H1 (cell line): ENCODE results near the gene DCDC2C. TPM values are rescaled to one million over a fixed set of nuclear protein-coding genes. Genes with fewer than 3 reads are reported as not detected.

Source experiments
- CTCF ChIA-PET: fragments of 300-600 bp; sonication (Branson Sonifier 250); formaldehyde crosslinking; loops from one replicate; lab custom pipeline; 2021; ENCODE audit not compliant: partially characterized antibody; lab: Charles Lee
- POLR2A ChIA-PET: fragments of 300-600 bp; sonication (Branson Sonifier 250); formaldehyde crosslinking; loops from one replicate; lab custom pipeline; 2021; ENCODE audit warnings: inconsistent platforms; ENCODE audit not compliant: partially characterized antibody; lab: Charles Lee
- DNase-seq, 2 experiments: peaks; one replicate each; pipeline versions ENCODE4 v3.0.0 to v3.0.0-alpha.2; 2010 to 2022; ENCODE audit warnings: low spot score in 2 of 2, low read depth in 1 of 2, mixed read lengths in 1 of 2
- FAIRE-seq: peaks from 2 replicates; lab custom pipeline; 2011; peaks lifted over from hg19 to GRCh38; lab: Jason Lieb, UNC
- H2AFZ ChIP-seq: 2 replicates; pipeline ENCODE4 v1.8.1; 2012; ENCODE audit warnings: low read length, inconsistent platforms
- H2AK5ac ChIP-seq: 2 replicates; pipeline ENCODE4 v1.6.1; 2013; ENCODE audit warnings: low read depth, low read length
- H2BK120ac ChIP-seq: replicated peaks from 2 replicates; pipeline ENCODE3; 2013; ENCODE audit warnings: low read depth, low read length, inconsistent platforms
- H2BK12ac ChIP-seq: 2 replicates; pipeline ENCODE4 v1.6.1; 2013; ENCODE audit warnings: low read depth, low read length
- H2BK15ac ChIP-seq: 2 replicates; pipeline ENCODE4 v1.6.1; 2013; ENCODE audit warnings: low read length
- H2BK20ac ChIP-seq: 2 replicates; pipeline ENCODE4 v1.6.1; 2013; ENCODE audit warnings: low read length
- H2BK5ac ChIP-seq: 2 replicates; pipeline ENCODE4 v1.6.1; 2013; ENCODE audit warnings: low read depth, low read length
- H3K14ac ChIP-seq: 2 replicates; pipeline ENCODE4 v1.6.1; 2013; ENCODE audit warnings: inconsistent platforms; ENCODE audit not compliant: insufficient read length
- H3K18ac ChIP-seq: 2 replicates; pipeline ENCODE4 v1.6.1; 2013; ENCODE audit warnings: low read length; ENCODE audit errors: extremely low read depth
- H3K23ac ChIP-seq: 2 replicates; pipeline ENCODE4 v1.6.1; 2013; ENCODE audit warnings: inconsistent platforms; ENCODE audit not compliant: insufficient read length
- H3K23me2 ChIP-seq: 2 replicates; pipeline ENCODE4 v1.6.1; 2013; ENCODE audit warnings: low read depth, low read length
- H3K27ac ChIP-seq: 2 replicates; pipeline ENCODE4 v1.6.1; 2011; ENCODE audit warnings: low read depth, low read length, inconsistent platforms
- H3K27me3 ChIP-seq, 4 experiments: replicated peaks in 1 of 4; 1 replicate in 1 of 4; 2 replicates in 3 of 4; pipeline versions ENCODE4 v1.6.1 to v1.8.1; 2011 to 2013; ENCODE audit warnings: low read length in 3 of 4, mild to moderate bottlenecking in 3 of 4, inconsistent platforms in 2 of 4, mixed read lengths in 2 of 4, moderate library complexity in 1 of 4; ENCODE audit not compliant: control insufficient read depth in 3 of 4, insufficient read depth in 3 of 4; ENCODE audit errors: extremely low read depth in 1 of 4
- H3K36me3 ChIP-seq, 4 experiments: 2 replicates each; pipeline versions ENCODE4 v1.6.1 to v1.8.1; 2011 to 2013; ENCODE audit warnings: mild to moderate bottlenecking in 4 of 4, low read length in 3 of 4, moderate library complexity in 2 of 4, control low read depth in 1 of 4, inconsistent platforms in 1 of 4; ENCODE audit not compliant: insufficient read depth in 4 of 4, control insufficient read depth in 2 of 4
- H3K4ac ChIP-seq: replicated peaks from 2 replicates; pipeline ENCODE3; 2013; ENCODE audit warnings: low read length, low read depth, mixed read lengths, inconsistent platforms; ENCODE audit not compliant: insufficient read length
- H3K4me1 ChIP-seq, 4 experiments: replicated peaks in 1 of 4; 1 replicate in 1 of 4; 2 replicates in 3 of 4; pipeline versions ENCODE4 v1.6.1 to v1.8.1; 2011 to 2013; ENCODE audit warnings: low read length in 3 of 4, inconsistent platforms in 2 of 4, mixed read lengths in 1 of 4; ENCODE audit not compliant: insufficient read depth in 4 of 4, control insufficient read depth in 3 of 4
- H3K4me2 ChIP-seq, 2 experiments: 2 replicates each; pipeline versions ENCODE4 v1.6.1 to v1.8.1; 2011 to 2013; ENCODE audit warnings: low read depth in 2 of 2, low read length in 2 of 2, control low read depth in 1 of 2, inconsistent platforms in 1 of 2, mild to moderate bottlenecking in 1 of 2; ENCODE audit not compliant: insufficient read depth in 1 of 2
- H3K4me3 ChIP-seq, 4 experiments: fragments of 200-600, 300-600 bp in 1 of 4; sonication (generic), shearing (Covaris generic), sonication (Bioruptor Twin) in 1 of 4; 2 replicates each; pipeline versions ENCODE4 v1.5.1 to v1.8.1; 2011 to 2016; ENCODE audit warnings: low read length in 4 of 4, low read depth in 3 of 4, control low read depth in 2 of 4, inconsistent platforms in 2 of 4, mild to moderate bottlenecking in 2 of 4, mixed read lengths in 1 of 4, moderate library complexity in 1 of 4; ENCODE audit not compliant: insufficient read depth in 2 of 4; ENCODE audit errors: extremely low read depth in 1 of 4
- H3K56ac ChIP-seq: replicated peaks from 2 replicates; pipeline ENCODE3; 2013; ENCODE audit warnings: low read depth, mild to moderate bottlenecking, mixed read lengths, low read length, inconsistent platforms; ENCODE audit not compliant: insufficient read length
- H3K79me1 ChIP-seq: 2 replicates; pipeline ENCODE4 v1.6.1; 2013; ENCODE audit warnings: low read depth, low read length, control low read depth
- H3K79me2 ChIP-seq, 2 experiments: 2 replicates each; pipeline versions ENCODE4 v1.6.1 to v1.8.1; 2012 to 2013; ENCODE audit warnings: low read length in 2 of 2, mild to moderate bottlenecking in 2 of 2, inconsistent platforms in 1 of 2; ENCODE audit not compliant: insufficient read depth in 2 of 2, control insufficient read depth in 1 of 2
- H3K9ac ChIP-seq, 4 experiments: replicated peaks in 1 of 4; 1 replicate in 1 of 4; 2 replicates in 3 of 4; pipeline versions ENCODE4 v1.6.1 to v1.8.1; 2011 to 2013; ENCODE audit warnings: low read depth in 3 of 4, low read length in 3 of 4, control low read depth in 2 of 4, mild to moderate bottlenecking in 2 of 4, moderate library complexity in 2 of 4, inconsistent platforms in 1 of 4; ENCODE audit errors: extremely low read depth in 1 of 4
- H3K9me3 ChIP-seq, 2 experiments: 2 replicates each; pipeline versions ENCODE4 v1.6.1 to v1.8.1; 2012 to 2013; ENCODE audit warnings: mild to moderate bottlenecking in 2 of 2, moderate library complexity in 2 of 2, control low read depth in 1 of 2, inconsistent platforms in 1 of 2, low read depth in 1 of 2, low read length in 1 of 2, mixed read lengths in 1 of 2; ENCODE audit not compliant: insufficient read depth in 2 of 2
- H4K20me1 ChIP-seq, 2 experiments: replicated peaks in 1 of 2; 2 replicates each; pipeline versions ENCODE3 to v1.8.1; 2011 to 2013; ENCODE audit warnings: inconsistent platforms in 2 of 2, low read length in 2 of 2, mild to moderate bottlenecking in 1 of 2; ENCODE audit not compliant: insufficient read depth in 2 of 2, control insufficient read depth in 1 of 2
- H4K5ac ChIP-seq: 2 replicates; pipeline ENCODE4 v1.6.1; 2013; ENCODE audit warnings: low read length, low read depth, mixed read lengths, inconsistent platforms; ENCODE audit not compliant: insufficient read length
- H4K8ac ChIP-seq: 2 replicates; pipeline ENCODE4 v1.8.0; 2013; ENCODE audit warnings: mild to moderate bottlenecking, moderate library complexity, low read length, inconsistent platforms; ENCODE audit not compliant: insufficient read depth; ENCODE audit errors: extremely low read depth
- H4K91ac ChIP-seq: replicated peaks from 2 replicates; pipeline ENCODE3; 2013; ENCODE audit warnings: low read length, mixed read lengths, inconsistent platforms; ENCODE audit not compliant: insufficient read length
- CEBPB ChIP-seq: IDR thresholded peaks from 2 replicates; pipeline ENCODE4 v1.6.1; 2012; ENCODE audit warnings: low read depth, low read length
- CHD1 ChIP-seq: IDR thresholded peaks from 2 replicates; pipeline ENCODE4 v1.6.1; 2012; ENCODE audit warnings: low read depth, low read length, improper control_type of control experiment
- KDM4A ChIP-seq: IDR thresholded peaks from one replicate; pipeline ENCODE4 v1.7.1; 2012; ENCODE audit warnings: low read depth, mild to moderate bottlenecking, moderate library complexity, low read length, inconsistent platforms; ENCODE audit not compliant: severe bottlenecking
- KDM5A ChIP-seq: fragments of 200-600 bp; IDR thresholded peaks from 2 replicates; pipeline ENCODE4 v1.7.1; 2012; ENCODE audit warnings: mild to moderate bottlenecking, low read length, inconsistent platforms, mixed read lengths
- POLR2AphosphoS5 ChIP-seq: IDR thresholded peaks from 2 replicates; pipeline ENCODE4 v1.6.1; 2011; ENCODE audit warnings: low read depth, low read length
- RBBP5 ChIP-seq: IDR thresholded peaks from 2 replicates; pipeline ENCODE4 v1.7.1; 2012; ENCODE audit warnings: low read depth, mild to moderate bottlenecking, inconsistent platforms, low read length, moderate library complexity, borderline replicate concordance
- RXRA ChIP-seq: IDR thresholded peaks from 2 replicates; pipeline ENCODE4 v1.6.1; 2011; ENCODE audit warnings: low read depth, mild to moderate bottlenecking, low read length, moderate library complexity; ENCODE audit not compliant: insufficient read depth
- SAP30 ChIP-seq: fragments of 300-600 bp; sonication (generic); IDR thresholded peaks from 2 replicates; pipeline ENCODE4 v1.7.1; 2012; ENCODE audit warnings: low read length, moderate library complexity, mild to moderate bottlenecking, inconsistent platforms; ENCODE audit not compliant: insufficient read depth, insufficient replicate concordance
- SIX5 ChIP-seq: IDR thresholded peaks from 2 replicates; pipeline ENCODE4 v1.6.1; 2011; ENCODE audit warnings: mild to moderate bottlenecking, low read depth, low read length
- TCF12 ChIP-seq: IDR thresholded peaks from 2 replicates; pipeline ENCODE4 v1.6.1; 2011; ENCODE audit warnings: low read depth, mild to moderate bottlenecking, low read length
- ZNF274 ChIP-seq: IDR thresholded peaks from 2 replicates; pipeline ENCODE4 v1.7.0; 2012; ENCODE audit warnings: low read length, borderline replicate concordance; ENCODE audit errors: extremely low read depth
- WGBS, 2 experiments: shearing (Covaris generic) in 1 of 2; methylation state at CpG; one replicate each; pipeline versions ENCODE4 v1.1.6 to v1.1.7; 2013 to 2015; ENCODE audit warnings: low lambda C conversion rate in 2 of 2, mixed read lengths in 2 of 2, inconsistent platforms in 1 of 2, low coverage in 1 of 2, missing lambda C conversion rate in 1 of 2; ENCODE audit not compliant: insufficient replicate concordance in 2 of 2, insufficient coverage in 1 of 2, insufficient read length in 1 of 2; ENCODE audit errors: extremely low coverage in 1 of 2, missing lambda C conversion rate in 1 of 2; 5-methylcytosine and 5-hydroxymethylcytosine counted together
- polyA plus RNA-seq, 7 experiments: library from polyadenylated mRNA; depleted of rRNA in 3 of 7; stranded (reverse) in 5 of 7; unstranded in 2 of 7; fragments of >200 nt in 5 of 7; fragments of 200-250 nt in 2 of 7; gene quantifications; 1 replicate in 5 of 7; 2 replicates in 1 of 7; 4 replicates in 1 of 7; pipeline versions ENCODE4 v1.2.1 to v1.2.3, GENCODE V29; 2011 to 2013; ENCODE audit warnings: missing spikeins in 2 of 7, mixed read lengths in 2 of 7
- total RNA-seq: library from RNA; stranded (reverse); fragmentation: NEBNext Ultra II Directional; extraction: Animal tissue kit (Norgen Biotek cat#: 25700); gene quantifications from 2 replicates; pipeline ENCODE4 v1.2.1, GENCODE V29; 2021
- TF ChIP-seq, protein P1 (sequence below): IDR thresholded peaks from 2 replicates; pipeline ENCODE4 v1.6.1; 2012; ENCODE audit warnings: inconsistent platforms

Gene DCDC2C
- total and polyA plus RNA-seq, 2 of the 8 experiments (the other 6 are each of a cell fraction or from before 2014, with no cell fraction given), result 0.50 TPM; not detected in 1

DNA sequence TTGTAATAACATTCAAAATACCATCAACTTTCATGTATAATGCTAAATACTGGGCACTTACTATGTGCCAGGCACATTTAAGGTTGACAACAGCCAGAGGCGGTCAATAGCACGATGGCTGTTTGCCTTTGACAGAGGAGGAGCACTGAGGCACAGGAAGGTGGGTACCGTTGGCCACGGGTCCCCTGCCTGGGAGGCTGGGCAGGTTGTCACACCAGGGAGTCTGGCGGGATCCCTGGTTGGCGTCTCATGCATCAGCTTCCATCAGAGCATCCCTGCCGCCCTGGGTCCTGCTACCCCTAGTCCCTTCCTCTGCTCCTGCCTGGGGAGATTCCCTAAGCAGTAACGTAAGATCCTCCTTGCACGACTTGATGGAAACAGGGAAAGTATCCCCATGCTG is 25.9 kb upstream of the DCDC2C start:
- H2BK120ac ChIP-seq, result no peak overlapping the region
- H3K18ac ChIP-seq, result no peak overlapping the region
- DNase-seq (no peak), FAIRE-seq (no peak)
- H3K4me2 ChIP-seq, result no peak overlapping the region
- no peaks in the 10 kb centered on the region for H3K23me2 ChIP-seq
- H4K91ac ChIP-seq, result no peak overlapping the region
- no peaks in the 10 kb centered on the region for H3K36me3 ChIP-seq
- H3K4ac ChIP-seq, result no peak overlapping the region
- H2AK5ac ChIP-seq, result no peak overlapping the region
- no peak overlapping the region for H3K56ac ChIP-seq
- no peak overlapping the region for H2BK15ac ChIP-seq
- no peaks in the 10 kb centered on the region for H3K9me3 ChIP-seq
- H3K23ac ChIP-seq, result no peak overlapping the region
- H2BK5ac ChIP-seq, result no peak overlapping the region
- no peak overlapping the region for H3K14ac ChIP-seq
- no peaks in the 10 kb centered on the region; a peak in 1 of 7 replicates for H3K27me3 ChIP-seq
- H2BK20ac ChIP-seq, result no peak overlapping the region
- H3K4me1 ChIP-seq, result no peaks in the 10 kb centered on the region
- H4K8ac ChIP-seq, result no peak overlapping the region
- H3K4me3 ChIP-seq, result no peak overlapping the region
- H3K79me1 ChIP-seq, result no peaks in the 10 kb centered on the region
- ChIA-PET POLR2A (no interaction called here), CTCF (no interaction called here)
- H3K9ac ChIP-seq, result no peak overlapping the region
- H2AFZ ChIP-seq, result no peak overlapping the region
- TF ChIP-seq, protein P1, sequence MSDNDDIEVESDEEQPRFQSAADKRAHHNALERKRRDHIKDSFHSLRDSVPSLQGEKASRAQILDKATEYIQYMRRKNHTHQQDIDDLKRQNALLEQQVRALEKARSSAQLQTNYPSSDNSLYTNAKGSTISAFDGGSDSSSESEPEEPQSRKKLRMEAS, result no peak
- TF ChIP-seq KDM4A (no peak), CHD1 (no peak), ZNF274 (no peak), SIX5 (no peak), KDM5A (no peak), CEBPB (no peak), POLR2AphosphoS5 (no peak), RBBP5 (no peak), SAP30 (no peak), TCF12 (no peak), RXRA (no peak)
- H2BK12ac ChIP-seq, result no peak overlapping the region
- no peak overlapping the region for H3K27ac ChIP-seq
- H4K20me1 ChIP-seq, result no peaks in the 10 kb centered on the region
- 88% methylated on average over 9 of the region's 9 CpGs; no CpG with 5 or more reads in 1 of the 2 experiments for WGBS, 2 experiments
- no peak overlapping the region for H4K5ac ChIP-seq
- no peaks in the 10 kb centered on the region for H3K79me2 ChIP-seq
